Gastrocnemius medialis (tissue), 4 donors: ENCODE measurements around the gene GFOD1. TPM values are rescaled to one million over a fixed set of nuclear protein-coding genes. Genes with fewer than 3 reads are reported as not detected.

Experiments used
- ATAC-seq, 2 donors: fragments of 150-250 bp; one replicate each; pipeline ENCODE4 v1.9.1; 2016
- DNase-seq, 2 donors: peaks; one replicate each; pipeline ENCODE4 v3.0.0-alpha.2; 2019
- H3K27ac ChIP-seq, 4 donors: fragments of 200-600 bp; sonication (generic); 1 replicate in 1 of 4; 2 replicates in 3 of 4; pipeline ENCODE4 v1.5.1; 2016 to 2018; ENCODE audit warnings: mild to moderate bottlenecking in 2 of 4, moderate library complexity in 1 of 4
- H3K27me3 ChIP-seq, 3 donors: fragments of 200-600 bp; sonication (generic) in 2 of 3; 1 replicate in 1 of 3; 2 replicates in 2 of 3; pipeline versions ENCODE4 v1.5.1 to v1.6.0; 2016 to 2019; ENCODE audit warnings: mild to moderate bottlenecking in 1 of 3, moderate library complexity in 1 of 3
- H3K36me3 ChIP-seq, 2 donors: fragments of 200-600 bp; sonication (generic) in 1 of 2; one replicate each; pipeline ENCODE4 v1.5.1; 2017 to 2018
- H3K4me1 ChIP-seq, 2 donors: fragments of 200-600 bp; sonication (generic) in 1 of 2; one replicate each; pipeline ENCODE4 v1.5.1; 2016 to 2017; ENCODE audit warnings: mild to moderate bottlenecking in 2 of 2
- H3K4me3 ChIP-seq, 4 donors: fragments of 200-600 bp; sonication (generic) in 3 of 4; 1 replicate in 1 of 4; 2 replicates in 3 of 4; pipeline ENCODE4 v1.5.1; 2016 to 2019; ENCODE audit warnings: mild to moderate bottlenecking in 2 of 4
- H3K9me3 ChIP-seq, 3 donors: fragments of 200-600 bp; sonication (generic) in 2 of 3; 1 replicate in 1 of 3; 2 replicates in 2 of 3; pipeline ENCODE4 v1.5.1; 2016 to 2019
- CTCF ChIP-seq, 5 experiments: fragments of 450-650 bp in 3 of 5; fragments of 200-600 bp in 2 of 5; sonication (generic) in 2 of 5; IDR thresholded peaks in 4 of 5; conservative IDR thresholded peaks in 1 of 5; 1 replicate in 4 of 5; 2 replicates in 1 of 5; pipeline ENCODE4 v1.5.1; 2016 to 2019; ENCODE audit warnings: antibody characterized with exemption in 5 of 5, mild to moderate bottlenecking in 3 of 5, moderate library complexity in 3 of 5
- POLR2A ChIP-seq, 2 donors: fragments of 450-650 bp; IDR thresholded peaks; one replicate each; pipeline ENCODE4 v1.6.1; 2017; ENCODE audit warnings: antibody characterized with exemption in 2 of 2, mild to moderate bottlenecking in 2 of 2, moderate library complexity in 2 of 2
- in situ Hi-C, 4 donors: fragments of 200-750 bp; cut with MboI; loops; one replicate each; pipeline versions ENCODE4 v1.15.0 to v1.8.0; 2017; ENCODE audit warnings: low sequenced_read_pairs in 4 of 4
- intact Hi-C: fragments of 100-400 bp; cut with DNase I; formaldehyde crosslinking; loops from one replicate; pipeline ENCODE4 v1.15.1; 2023; ENCODE audit warnings: low total_unique reads
- total RNA-seq, 4 donors: library from RNA; depleted of rRNA; stranded (reverse); fragments of >200 nt; gene quantifications; one replicate each; pipeline versions ENCODE4 v1.1.0 to v1.2.3, GENCODE V29; 2016

GFOD1 gene
- total RNA-seq, 4 donors from 2014 or later = 9.0 to 31.8 (median 16.9) TPM

DNA sequence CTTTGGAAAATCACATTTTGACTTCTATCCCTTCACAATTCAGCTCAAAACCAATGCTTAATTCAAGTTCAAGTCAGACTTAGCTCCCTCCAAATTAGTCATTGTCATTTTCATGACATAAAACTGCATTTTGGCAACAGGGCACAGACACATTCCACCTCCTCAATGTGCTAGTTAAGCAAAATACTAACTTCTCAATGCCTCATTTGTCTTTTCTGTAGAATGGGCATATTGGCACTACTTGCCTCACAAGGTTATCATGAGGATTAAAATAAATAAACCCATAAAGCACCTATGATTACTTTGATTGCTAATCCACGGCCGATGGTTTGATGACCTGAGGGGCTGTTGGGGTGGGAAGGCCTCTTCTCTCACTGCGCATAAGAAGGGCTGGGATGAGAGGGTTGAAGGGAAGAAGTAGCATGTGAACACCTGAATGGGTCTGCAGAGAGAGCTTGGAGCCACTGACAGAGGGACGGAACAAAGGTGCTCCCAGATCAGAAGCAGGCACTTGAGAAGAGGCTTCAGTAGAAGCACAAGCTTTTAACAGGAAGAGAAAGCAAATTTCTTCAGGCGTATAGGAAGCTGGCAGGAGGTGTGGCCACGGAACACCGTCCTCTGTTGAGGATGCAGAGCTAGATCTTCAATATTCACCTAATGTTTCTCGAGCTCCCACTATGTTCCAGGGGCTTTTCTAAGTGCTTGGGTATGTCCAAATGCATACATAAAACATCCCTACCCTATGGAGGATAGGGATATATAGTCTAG lies 147.4 kb downstream of the GFOD1 start:
- DNase-seq (no peak), ATAC-seq (no peak)
- in situ Hi-C loops = loop anchor here (5.0 to 25.0 kb wide), 7 partner anchors 192 to 722 kb away; no protein-coding TSS in a partner anchor
- intact Hi-C loops = loop anchor here (5.0 kb wide), 2 partner anchors 147 to 727 kb away; partner anchors contain the start of gene GFOD1
- Histone ChIP-seq H3K4me3 (no peak overlapping the region), H3K9me3 (no peaks in the 10 kb centered on the region), H3K27me3 (no peaks in the 10 kb centered on the region), H3K36me3 (no peaks in the 10 kb centered on the region), H3K27ac (no peak overlapping the region), H3K4me1 (no peaks in the 10 kb centered on the region)
- TF ChIP-seq POLR2A (IDR thresholded peaks at IDR 0.05) (no peak), CTCF (IDR thresholded peaks at IDR 0.05 in 4 of 5, conservative IDR thresholded peaks at IDR 0.05 in 1 of 5) (no peak)

DNA sequence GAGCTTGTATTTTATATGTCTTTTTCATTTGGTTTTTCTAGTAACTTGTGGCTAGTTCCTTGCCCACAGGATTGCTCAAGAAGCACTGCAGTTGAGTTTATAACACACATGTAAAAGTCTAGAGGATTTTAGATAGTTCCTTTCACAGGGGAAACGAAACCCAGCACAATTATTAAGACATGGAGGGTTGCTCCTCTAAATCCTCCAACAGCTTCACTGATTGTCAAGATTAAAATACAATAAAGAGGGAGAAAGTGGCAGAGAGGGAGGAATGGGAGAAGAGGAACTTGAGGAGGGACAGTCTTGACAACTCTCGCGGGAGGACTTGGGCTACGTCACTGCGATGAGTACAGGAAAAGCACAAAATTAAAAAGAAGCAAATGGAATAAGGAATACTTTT lies 149.4 kb downstream of the GFOD1 start:
- in situ Hi-C loops = loop anchor here (5.0 to 25.0 kb wide), 5 partner anchors 194 to 724 kb away; no protein-coding TSS in a partner anchor
- TF ChIP-seq POLR2A (IDR thresholded peaks at IDR 0.05) = no peak
- TF ChIP-seq CTCF (IDR thresholded peaks at IDR 0.05 in 4 of 5, conservative IDR thresholded peaks at IDR 0.05 in 1 of 5) = no peak
- H3K27me3 ChIP-seq = no peaks in the 10 kb centered on the region
- no peak overlapping the region for H3K4me3 ChIP-seq
- H3K9me3 ChIP-seq = no peaks in the 10 kb centered on the region
- ATAC-seq (no peak), DNase-seq (no peak)
- intact Hi-C loops = loop anchor here (5.0 kb wide), 2 partner anchors 149 to 729 kb away; partner anchors contain the start of gene GFOD1
- H3K27ac ChIP-seq = no peak overlapping the region
- H3K4me1 ChIP-seq = no peaks in the 10 kb centered on the region
- H3K36me3 ChIP-seq = no peaks in the 10 kb centered on the region

DNA sequence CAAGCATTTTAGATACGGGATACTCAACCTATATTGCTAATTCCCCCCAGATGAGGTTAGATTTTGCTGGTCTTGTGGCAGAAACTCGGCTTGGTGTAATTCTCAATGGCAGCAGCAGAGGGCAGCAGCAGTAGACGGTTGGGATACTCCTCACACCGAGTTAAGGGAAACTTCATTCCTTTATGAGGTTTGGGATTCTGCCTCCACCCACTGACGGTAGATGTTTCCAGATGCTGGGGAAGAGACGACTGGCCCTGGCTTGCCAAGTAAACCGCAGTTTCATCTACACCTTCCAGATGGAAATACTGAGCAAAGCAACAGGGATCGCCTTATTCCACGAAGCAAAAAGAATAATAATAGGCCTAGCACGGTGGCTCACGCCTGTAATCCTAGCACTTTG lies 150.8 kb downstream of the GFOD1 start:
- intact Hi-C loops (loop anchor here (1.0 to 5.0 kb wide), 3 partner anchors 151 to 731 kb away; partner anchors contain the start of gene GFOD1), in situ Hi-C loops (loop anchor here (5.0 to 25.0 kb wide), 5 partner anchors 196 to 726 kb away; no protein-coding TSS in a partner anchor)
- DNase-seq (peak; percentile 44 to 68), ATAC-seq (peak; percentile 74 to 91)
- no peaks in the 10 kb centered on the region for H3K9me3 ChIP-seq
- peak; percentile 62 to 95 (median 88) for TF ChIP-seq CTCF (IDR thresholded peaks at IDR 0.05 in 4 of 5, conservative IDR thresholded peaks at IDR 0.05 in 1 of 5)
- no peak for TF ChIP-seq POLR2A (IDR thresholded peaks at IDR 0.05)
- no peaks in the 10 kb centered on the region for H3K36me3 ChIP-seq
- no peaks in the 10 kb centered on the region for H3K27me3 ChIP-seq
- no peaks in the 10 kb centered on the region for H3K4me1 ChIP-seq
- no peak overlapping the region for H3K4me3 ChIP-seq
- peak overlapping the region in 1 of 4 donors; percentile 13 for H3K27ac ChIP-seq

DNA sequence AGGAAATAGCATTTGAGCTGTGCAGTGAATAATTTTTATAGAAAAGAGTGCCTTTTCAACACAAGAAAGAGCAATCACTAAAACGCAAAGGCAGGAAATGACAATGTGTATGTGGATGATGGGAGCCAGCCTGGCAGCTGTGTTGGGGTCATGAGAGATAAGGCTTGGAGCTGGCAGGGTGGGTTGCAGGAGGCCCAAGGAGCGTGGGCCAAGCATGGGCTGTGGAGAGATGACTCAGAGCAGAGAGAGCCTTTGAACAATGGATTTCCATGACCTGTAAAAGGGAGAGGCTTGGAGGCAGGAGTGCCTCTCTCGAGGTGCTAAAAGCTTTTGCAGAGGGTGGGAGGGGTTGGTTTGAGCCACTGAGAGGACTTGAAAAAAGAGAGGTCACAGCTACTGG lies 152.4 kb downstream of the GFOD1 start:
- H3K36me3 ChIP-seq = no peaks in the 10 kb centered on the region
- TF ChIP-seq POLR2A (IDR thresholded peaks at IDR 0.05) (no peak), CTCF (IDR thresholded peaks at IDR 0.05 in 4 of 5, conservative IDR thresholded peaks at IDR 0.05 in 1 of 5) (no peak)
- no peak overlapping the region for H3K27ac ChIP-seq
- no peak overlapping the region for H3K4me3 ChIP-seq
- DNase-seq (no peak), ATAC-seq (no peak)
- in situ Hi-C loops = loop anchor here (5.0 to 25.0 kb wide), 5 partner anchors 197 to 727 kb away; no protein-coding TSS in a partner anchor
- H3K4me1 ChIP-seq = no peaks in the 10 kb centered on the region
- no peaks in the 10 kb centered on the region for H3K27me3 ChIP-seq
- intact Hi-C loops = loop anchor here (5.0 kb wide), 4 partner anchors 62 to 732 kb away; partner anchors contain the start of gene GFOD1
- H3K9me3 ChIP-seq = no peaks in the 10 kb centered on the region
